Inflammatory macrophage treated with lipopolysaccharide for 4 hours (primary cell): ENCODE measurements around the gene GLE1.
"Not testable (repeated sequence)": the region's sequence is repeated elsewhere in the genome, so short reads cannot be mapped to it uniquely, and the experiment has no call there.

Experiments
- DNase-seq: peaks from one replicate; pipeline ENCODE4 v3.0.0-alpha.2; 2020

Gene GLE1

DNA sequence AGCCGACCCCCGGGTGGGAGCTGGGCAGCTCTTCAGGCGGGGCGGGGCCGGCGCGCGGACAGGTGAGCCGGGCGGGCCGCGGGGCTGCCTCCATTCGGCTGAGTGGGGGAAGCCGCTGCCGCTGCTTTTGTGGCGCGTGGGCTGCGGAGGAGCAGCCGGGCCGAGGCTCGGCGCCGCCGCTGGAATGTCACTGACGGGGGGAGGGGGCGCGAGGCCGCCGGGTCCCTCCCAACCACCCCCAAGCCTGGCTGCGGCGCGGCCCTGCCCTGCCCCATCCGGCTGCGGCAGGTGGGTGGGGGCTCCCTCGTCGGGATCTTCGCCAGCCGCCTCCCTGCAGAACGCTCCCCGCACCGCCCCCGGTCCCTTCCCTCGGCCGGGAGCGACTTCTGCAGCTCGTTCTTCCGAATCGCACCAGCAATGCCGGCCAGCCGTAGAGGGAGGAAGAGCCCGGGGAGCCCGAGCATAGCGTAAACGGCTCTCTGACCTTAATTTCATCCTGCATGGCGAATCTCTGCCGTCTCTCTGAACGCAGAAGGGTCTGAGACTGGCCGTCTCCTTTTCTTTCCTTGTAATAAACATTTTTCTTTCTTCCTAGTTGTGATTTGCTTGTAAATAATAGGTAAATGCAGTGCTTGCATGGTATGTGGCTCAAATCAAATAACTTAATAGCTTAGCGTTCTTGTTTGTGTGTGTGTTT is 48.4 kb downstream of the GLE1 start:
- peak; percentile 62 for DNase-seq

DNA sequence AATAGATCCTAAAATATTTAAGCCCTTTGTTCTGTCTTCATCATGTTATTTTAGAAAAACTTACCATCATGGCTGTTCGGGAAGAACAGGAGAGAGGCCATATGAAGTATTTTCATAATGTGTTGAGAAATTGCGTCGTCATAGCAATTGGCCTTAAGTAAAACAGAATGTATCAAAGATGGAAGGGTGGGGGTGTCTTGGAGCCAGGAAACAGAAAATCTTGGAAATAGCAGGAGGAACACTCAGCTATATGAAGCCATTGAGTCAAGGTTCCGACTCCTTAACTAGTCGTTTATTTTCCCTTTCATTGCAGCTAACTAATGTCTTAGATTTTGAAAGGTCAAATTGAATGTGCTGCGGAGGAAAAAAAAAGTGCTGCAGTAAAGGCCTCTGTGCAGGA is 49.2 kb downstream of the GLE1 start:
- peak; percentile 54 for DNase-seq

DNA sequence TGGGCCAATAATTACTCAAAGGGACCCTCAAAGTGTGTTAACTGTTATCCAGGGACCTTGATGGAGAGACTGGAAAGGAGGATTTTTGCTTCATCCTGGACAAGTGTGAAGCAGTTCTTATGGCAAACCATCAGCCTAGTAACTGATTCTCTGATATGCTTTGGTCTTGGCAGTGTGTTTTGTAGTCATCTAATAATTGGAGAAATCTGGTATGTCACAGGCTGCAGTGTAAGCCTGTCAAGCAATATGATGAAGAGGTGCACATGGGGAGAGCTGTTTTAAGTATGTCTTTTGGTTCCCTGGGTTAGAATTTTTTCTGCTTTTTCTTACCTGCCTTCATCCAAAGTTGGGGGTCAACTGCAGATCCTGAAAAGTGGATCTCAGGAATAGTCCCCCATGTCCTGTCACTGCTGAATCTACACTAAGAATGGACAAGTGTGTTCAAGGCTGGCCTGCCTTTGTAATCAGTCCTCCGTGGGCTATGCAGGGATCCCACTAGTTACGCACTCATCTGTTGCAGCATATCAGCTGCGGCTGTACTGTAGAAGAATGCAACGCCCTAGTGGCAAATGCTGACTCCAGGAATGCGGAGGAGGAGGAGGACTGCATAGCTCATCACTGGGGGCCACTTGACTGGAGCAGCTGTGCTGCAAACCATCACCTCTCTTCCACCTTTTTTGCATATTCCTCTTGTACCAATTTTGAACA is 49.8 kb downstream of the GLE1 start:
- DNase-seq, result peak; percentile 61

DNA sequence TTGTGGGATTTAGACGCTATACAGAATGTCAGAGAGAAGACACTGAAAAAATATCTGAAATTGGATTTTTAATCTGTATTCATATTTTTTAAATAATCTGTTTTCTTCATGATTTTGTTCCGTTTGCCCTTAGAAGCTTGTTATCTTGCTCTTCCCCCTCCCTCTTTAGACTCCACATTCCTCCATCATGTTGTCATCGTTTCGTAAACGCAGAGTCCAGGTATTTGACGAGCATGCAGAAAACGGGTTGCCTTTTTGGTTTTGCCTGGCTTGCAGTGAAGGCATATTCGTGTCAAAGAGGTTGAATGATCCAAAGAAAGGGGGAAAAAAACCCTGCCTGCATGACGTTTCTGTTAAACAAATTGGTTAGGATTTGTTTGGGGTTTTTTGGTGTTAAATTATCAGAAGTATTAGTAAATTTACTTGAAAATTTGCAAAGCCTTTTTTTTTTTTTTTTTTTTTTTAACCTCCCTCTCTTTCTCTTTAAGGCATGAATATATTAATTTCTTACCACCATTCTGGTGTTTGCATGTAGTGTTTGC is 50.7 kb downstream of the GLE1 start:
- no peak for DNase-seq

DNA sequence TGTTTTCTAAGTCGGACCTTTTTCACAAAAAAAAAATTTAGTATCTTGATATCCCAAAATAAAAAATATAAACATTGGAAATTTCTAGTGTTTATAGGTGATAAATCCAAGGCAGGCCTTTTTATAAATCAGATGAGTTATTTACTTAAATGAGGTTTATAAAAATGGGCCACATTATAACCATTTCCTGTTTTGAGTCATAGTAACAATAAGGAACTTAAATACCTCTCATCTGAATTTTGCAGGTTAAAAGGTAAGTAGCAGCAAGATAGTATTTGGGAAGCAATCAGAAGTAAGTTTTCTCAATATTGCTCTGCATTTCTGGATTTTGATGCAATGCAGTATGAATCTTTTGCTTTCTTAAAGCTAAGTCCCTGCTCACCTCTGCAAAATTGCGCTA is 51.8 kb downstream of the GLE1 start:
- no peak for DNase-seq

DNA sequence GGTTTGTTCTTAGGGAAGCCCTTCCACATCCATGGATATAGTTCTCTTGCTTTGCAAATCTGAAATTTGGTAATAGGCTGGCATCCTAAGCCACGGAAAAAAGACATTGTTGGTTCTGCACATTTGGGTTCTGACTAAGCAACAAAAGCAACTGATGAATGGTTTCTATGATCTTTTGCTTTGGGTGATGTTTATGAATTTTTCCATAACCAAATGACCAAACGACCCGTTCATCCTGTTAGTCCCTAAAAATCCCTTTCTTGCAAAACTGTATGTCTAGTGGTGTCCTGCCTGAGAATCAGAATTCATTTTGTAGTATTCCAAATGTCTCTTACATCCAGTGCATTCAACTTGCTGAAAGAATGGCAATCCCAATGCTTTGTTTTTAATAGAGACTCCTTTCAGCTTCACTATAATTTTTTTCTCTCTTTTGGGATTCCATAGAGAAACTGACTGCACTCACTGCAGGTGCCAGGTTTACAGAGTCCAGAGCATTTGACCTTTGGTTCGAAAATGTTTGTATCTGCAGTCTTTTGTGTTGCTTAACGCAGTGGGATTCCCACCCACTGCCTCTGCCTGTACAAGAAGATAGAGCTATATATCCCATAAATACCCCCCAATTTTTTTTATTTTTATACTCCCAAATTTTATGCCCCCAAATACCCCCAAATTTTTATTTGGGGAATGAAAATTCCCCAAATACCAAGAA is 52.6 kb downstream of the GLE1 start:
- DNase-seq, result no peak

DNA sequence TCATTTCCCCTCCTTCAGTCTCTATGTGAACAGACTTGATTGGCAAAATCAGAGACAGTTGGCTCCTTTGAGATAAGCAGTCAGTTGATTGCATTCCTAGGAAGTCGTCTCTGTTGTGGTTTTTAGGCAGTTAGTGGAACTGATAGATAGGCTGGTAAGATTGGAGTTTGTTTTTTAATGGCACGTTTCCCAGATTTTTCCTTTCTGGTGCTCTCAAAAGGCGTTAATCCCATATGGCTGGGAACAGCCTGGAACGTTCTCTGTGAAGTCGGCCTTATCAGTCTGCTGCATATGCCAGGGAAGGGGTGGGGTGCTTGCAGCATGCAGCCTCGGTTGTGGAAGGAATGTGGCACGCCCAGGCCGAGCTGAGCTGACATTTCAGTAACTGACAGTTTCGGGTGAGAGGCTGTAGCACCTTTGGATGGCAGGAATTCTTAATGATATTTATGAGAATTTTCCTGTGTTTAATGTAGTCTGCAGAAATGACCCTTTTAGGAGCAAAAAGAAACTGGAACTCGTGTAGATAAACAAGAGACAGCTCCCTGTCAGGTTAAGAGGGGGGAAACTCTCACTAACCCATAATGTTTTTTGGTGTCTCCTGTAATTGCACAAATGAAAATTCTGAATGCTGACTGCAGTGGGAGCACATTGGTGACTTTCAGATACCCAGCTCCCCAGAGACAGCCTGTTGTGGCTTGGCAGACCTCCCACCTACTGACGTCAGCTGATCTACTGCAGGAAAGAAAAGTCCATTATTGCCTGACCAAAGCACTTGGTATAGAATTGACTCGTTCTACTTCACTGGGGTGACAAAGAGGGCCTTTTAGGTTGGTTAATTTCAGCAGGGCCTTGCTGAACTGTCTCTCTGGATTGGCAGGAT is 54.2 kb downstream of the GLE1 start:
- peak; percentile 93 for DNase-seq

DNA sequence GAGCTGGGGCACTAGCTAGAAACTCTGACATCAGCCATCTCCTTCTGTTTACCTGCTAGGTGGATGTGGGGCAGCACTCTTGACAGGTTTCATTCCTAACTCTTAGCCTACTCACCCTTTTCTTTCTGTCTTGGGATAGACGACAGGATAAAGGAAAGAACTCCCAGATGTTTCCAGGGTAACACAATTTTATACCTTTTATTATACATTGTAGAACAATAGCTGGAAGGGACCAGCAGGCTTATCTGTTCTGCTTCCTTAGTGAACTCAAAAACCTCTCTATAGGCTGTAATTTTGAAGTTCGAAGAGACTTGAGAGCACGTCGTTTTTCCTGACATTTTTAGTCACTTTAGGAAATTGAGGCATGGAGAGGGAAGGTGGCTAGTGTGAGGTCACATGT is 61.1 kb downstream of the GLE1 start:
- DNase-seq, result no peak

DNA sequence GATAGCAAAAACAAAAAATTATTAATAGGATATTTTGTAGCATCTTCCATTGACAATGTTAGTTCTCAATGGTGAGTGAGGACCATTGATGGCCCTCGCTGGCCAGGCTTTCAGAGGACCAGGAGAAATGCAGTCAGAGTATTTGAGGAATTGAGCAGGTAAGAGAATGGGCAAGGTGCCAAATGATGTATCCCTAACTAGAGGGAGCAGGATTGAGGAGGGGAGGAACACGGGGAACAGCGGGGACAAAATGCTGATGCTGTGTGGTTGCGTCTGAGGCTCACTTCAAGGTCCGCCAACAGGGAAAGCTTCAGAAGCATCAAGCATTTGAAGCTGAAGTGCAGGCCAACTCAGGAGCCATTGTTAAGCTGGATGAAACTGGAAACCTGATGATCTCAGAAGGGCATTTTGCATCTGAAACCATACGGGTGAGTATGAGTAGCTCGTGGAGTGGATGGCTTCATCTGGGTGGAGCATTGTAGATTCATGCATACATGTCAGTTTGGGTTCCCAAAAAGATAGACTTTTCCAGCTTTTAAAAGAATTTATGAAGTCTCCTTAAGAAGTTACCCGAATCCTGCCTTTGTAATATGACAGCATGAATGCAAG is 64.1 kb downstream of the GLE1 start:
- DNase-seq, result no peak

DNA sequence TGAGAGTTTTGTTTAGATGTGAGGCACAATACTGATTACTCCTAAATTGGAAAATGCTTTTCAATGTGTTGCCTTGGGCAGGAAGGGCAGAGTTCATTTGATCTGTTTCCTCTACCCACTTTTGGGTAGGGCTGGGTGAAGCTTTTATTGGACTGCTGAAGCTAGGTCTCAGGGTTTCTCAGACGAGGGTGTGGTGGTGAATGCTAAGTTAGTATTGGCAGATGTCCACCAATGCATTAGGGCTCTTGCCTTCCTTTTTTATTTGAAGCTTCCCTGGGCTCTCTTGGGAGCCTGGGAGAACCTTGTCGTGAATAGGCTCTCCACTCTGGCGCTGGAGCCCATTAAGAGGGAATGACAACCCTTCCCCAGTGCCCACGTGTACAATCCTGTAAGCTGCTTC is 71.0 kb downstream of the GLE1 start:
- no peak for DNase-seq

DNA sequence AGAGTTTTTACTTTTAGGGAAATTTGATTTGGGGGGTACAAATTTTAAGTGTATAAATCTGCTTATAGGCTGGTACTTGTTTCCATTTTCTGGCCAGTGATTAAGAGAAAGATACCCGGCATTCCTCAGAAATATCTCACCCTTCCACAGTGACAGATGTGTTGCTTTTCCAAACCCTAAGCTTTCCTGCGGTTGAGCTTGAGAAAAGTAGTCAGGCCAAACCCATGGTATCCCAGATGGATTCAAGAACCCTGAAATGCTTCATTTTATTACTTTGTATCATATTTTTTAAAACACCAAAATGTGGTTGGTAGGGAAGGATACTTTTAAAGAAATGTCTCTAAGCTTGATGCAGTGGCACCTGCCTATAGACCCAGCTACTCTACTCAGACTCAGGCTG is 71.4 kb downstream of the GLE1 start:
- no peak for DNase-seq

DNA sequence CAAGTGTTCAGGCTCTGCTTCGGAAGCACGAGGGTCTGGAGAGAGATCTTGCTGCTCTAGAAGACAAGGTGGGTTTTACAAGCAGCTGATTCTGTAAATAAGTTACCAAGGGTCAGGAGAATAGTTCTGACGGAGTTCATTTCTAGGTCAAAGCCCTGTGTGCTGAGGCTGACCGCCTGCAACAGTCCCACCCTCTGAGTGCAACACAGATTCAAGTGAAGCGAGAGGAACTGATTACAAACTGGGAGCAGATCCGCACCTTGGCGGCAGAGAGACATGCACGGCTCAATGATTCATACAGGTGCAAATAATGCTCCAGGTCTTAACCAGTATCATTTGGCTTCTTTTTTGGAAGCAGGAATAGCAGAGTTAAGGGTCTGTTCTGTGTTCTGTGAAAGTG is 72.7 kb downstream of the GLE1 start:
- DNase-seq, result no peak

DNA sequence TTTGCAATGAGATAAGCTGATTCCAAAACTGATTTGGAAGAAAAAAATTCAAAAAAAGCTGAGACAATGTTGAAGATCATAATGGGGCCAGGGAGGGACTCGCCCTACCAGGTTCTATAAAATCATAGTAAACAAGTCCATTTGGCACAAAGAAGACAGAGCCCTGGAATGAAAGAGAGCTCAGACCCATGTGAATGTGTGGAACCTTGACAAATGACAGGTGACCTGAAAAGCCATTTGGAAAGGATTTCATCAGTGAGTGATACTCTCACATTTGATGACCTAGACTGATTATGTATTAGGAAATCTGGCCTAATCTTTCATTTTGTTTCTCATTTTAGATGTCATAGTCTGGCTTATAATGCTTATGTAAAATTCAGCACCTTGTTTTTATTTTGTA is 74.7 kb downstream of the GLE1 start:
- DNase-seq, result no peak

DNA sequence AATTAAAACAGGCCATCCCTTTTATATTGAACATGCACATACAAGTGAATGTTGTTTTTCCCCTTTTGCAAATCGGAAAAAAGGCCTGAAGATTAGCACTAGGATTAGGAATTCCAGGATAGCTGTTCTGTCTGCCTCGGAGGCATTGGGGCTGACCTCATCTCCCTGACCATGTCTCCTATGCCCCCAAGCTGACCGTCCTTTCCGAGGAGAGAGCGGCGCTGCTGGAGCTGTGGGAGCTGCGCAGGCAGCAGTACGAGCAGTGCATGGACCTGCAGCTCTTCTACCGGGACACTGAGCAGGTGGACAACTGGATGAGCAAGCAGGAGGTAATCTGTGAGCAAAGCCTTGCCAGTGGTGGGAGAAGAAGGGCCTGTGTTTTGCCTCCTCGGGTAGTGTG is 76.2 kb downstream of the GLE1 start:
- DNase-seq, result no peak

DNA sequence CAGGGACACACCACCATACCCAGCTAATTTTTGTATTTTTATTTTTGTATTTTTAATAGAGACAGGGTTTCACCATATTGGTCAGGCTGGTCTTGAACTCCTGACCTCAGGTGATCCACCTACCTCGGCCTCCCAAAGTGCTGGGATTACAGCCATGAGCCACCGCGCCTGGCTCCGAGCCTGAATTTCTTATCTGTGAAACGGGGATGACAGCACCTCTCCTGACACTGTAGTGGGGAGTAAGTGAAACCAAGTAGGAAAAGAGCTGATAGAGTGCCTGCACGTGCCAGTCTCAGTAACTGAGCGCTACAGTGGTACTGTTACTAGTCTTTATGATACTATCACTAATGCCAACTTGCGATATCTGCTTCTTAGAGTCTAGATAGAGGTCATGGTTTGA is 80.6 kb downstream of the GLE1 start:
- not testable (repeated sequence) for DNase-seq

DNA sequence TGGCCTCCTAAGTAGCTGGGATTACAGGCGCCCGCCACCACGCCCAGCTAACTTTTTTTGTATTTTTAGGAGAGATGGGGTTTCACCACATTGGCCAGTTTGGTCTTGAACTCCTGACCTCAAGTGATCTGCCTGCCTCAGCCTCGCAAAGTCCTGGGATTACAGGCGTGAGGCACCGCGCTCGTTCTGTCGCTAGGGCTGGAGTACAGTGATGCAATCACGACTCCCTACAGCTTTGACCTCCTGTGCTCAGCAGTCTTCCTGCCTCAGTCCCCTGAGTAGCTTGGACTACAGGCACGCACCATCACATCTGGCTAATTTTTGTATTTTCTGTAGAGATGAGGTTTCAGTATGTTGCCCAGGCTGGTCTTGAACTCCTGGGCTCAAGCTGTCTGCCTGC is 82.4 kb downstream of the GLE1 start:
- DNase-seq, result not testable (repeated sequence)

DNA sequence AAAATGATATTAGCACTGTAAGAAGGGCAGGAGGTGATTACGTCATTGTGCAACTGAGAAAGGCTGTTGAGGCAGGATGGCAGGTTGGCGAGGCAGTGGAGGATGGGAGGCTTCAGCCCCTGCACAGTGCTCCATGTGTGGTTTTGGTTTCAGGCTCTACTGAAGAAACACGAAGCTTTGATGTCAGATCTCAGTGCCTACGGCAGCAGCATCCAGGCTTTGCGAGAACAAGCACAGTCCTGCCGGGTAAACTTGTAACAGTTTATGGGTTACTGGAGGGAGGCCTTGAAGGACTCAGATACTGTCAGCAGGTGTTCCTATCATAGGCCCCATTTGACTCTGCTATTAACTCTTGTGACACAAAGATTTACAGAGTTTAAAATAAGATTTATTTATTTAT is 82.9 kb downstream of the GLE1 start:
- no peak for DNase-seq

DNA sequence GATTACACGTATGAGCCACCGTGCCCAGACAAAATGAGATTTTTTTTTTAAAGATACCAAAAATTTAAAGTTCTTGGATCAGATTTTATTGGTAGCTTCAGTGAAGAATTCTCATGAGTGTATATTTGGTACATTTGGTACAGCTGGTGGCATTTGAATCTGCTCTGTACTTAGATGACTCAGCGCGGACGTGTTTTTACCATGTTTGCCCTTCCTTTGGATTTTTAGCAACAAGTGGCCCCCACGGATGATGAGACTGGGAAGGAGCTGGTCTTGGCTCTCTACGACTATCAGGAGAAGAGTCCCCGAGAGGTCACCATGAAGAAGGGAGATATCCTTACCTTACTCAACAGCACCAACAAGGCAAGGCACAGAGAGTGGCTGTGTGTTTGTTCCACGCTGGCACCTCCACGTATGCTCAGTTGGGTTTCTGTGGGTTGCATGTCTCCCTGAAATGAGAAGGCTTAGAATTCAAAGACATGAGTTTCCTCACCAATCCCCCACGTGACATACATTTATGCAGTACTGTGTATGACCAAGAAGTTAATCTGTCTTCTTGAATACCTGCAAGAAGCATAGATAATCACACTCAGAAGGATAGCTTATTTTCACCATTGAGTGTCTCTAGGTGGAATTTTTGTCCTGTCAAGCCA is 84.2 kb downstream of the GLE1 start:
- DNase-seq, result no peak
